ENCODE measurements around the gene DGCR2.
"Not testable (repeated sequence)": the region's sequence is repeated elsewhere in the genome, so short reads cannot be mapped to it uniquely, and the experiment has no call there.

The DGCR2 gene

GRCh38 chr22:19105867-19106802 lies 16.1 kb downstream of the DGCR2 start:
- no peak for DNase-seq

- DNase-seq, result no peak
Measured at GRCh38 chr22:19105456-19105855, 16.8 kb downstream of the DGCR2 start.

GRCh38 chr22:19103880-19104821 lies 18.1 kb downstream of the DGCR2 start:
- DNase-seq, result no peak

GRCh38 chr22:19098157-19098556 lies 24.1 kb downstream of the DGCR2 start:
- DNase-seq, result no peak

GRCh38 chr22:19097518-19097917 lies 24.7 kb downstream of the DGCR2 start:
- no peak for DNase-seq

- DNase-seq, result no peak
Measured at GRCh38 chr22:19096555-19096954, 25.7 kb downstream of the DGCR2 start.

DNA sequence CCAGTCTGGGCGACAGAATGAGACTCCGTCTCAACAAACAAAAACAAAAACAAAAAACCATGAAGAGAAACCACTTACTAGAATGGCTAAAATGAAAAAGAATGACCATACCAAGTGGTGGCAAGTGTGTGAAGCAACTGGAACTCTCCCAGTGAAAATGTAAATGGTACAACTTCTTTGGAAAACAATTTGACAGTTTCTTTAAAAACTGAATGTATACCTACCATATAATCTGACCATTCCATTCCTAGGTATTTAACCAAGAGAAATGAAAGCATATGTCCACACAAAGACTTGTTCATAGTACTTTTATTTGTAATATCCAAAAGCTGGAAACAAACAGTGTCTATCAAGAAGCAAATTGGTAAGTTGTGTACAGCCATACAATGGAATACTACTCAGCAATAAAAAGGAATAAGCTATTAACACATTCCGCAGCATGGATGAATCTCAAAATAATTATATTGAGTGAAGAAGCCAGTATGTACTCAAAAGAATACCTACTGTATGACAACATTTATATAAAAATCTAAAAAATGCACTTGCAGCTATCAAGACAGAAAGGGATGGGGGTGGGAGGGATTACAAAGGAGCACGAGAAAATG lies 27.7 kb downstream of the DGCR2 start:
- DNase-seq, result no peak

GRCh38 chr22:19092725-19093124 lies 29.5 kb downstream of the DGCR2 start:
- no peak for DNase-seq

DNA sequence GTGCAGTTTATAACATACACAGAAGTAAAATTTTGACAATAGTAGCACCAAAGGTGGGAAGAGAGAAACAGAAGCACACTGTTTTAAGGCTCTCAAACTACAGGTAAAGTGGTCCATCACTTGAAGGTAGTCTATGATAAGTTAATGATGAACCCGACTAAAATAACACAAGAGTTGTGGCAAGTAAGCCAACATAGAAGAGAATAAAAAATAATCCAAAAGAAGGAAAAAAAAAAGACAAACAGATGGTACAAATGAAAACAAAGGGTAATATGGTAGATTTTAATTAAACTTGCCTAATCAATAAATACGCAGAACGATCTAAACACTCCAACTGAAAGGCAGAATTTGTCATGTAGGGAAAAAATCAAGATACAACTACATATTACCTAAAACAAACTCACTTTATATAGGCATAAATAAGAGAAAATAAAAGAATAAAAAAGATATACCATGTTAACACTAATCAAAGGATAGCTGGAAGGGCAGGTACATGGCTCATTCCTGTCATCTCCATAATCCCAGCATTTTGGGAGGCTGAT lies 31.6 kb downstream of the DGCR2 start:
- no peak for DNase-seq

DNA sequence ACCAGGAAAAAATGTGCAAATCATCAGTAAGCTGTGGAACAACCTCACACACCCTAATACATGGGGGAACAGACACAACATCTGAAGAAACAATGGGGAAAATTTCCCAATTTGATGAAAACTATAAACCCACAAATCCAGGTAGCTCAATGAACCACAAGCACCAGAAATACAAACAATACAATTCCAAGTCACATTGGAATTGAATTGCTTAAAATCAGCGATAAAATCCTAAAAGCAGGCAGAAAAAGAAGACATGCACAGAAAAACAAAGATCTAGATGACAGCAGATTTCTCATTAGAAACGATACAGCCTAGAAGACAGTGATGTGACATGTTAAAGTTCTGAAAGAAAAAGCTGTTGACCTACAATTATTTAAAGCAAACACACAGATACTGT lies 32.0 kb downstream of the DGCR2 start:
- DNase-seq, result no peak

GRCh38 chr22:19088866-19089595 lies 33.2 kb downstream of the DGCR2 start:
- DNase-seq, result no peak

DNA sequence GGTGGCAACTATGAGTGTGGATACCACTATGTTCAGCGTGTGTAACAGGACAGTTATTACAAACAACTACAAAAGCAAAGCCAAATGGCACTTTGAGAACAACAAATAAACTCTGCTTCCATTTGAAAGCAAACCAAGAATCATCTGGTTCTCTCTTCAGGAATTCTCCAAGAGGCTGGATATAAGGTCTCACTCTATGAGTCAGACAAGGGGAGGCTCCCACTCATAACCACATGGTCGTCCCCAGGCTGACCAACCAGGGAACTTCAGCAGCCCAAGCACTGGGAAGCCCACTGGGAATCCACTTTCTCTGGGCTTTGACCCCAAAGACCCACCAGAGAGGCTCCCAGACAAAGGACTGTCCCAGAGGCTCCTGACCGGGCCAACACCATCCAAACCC lies 35.3 kb downstream of the DGCR2 start:
- no peak for DNase-seq

GRCh38 chr22:19086417-19086816 lies 35.8 kb downstream of the DGCR2 start:
- DNase-seq, result no peak

DNA sequence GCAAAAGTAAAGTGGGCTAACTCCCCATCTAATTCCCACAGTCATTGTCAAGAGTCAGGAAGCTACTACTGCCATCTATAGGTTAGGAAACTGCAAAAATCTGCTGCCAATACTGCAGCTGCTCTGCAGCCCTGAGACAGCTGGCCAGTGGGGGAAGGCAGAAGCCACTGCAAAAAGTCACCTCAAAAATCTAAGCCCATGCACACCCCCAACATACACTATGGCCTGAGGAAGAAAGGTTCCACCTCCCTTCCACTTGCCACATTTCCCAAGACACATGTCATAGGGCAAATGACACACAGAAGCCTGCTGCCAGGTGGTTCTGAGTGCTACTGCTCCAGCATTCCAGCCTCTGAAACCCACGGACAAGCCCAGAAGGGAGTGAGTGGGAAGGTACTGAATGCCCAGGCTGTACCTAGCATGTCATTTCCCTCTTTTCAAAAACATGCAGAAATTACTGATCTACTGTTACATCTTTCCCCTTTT lies 36.9 kb downstream of the DGCR2 start:
- DNase-seq, result no peak

DNA sequence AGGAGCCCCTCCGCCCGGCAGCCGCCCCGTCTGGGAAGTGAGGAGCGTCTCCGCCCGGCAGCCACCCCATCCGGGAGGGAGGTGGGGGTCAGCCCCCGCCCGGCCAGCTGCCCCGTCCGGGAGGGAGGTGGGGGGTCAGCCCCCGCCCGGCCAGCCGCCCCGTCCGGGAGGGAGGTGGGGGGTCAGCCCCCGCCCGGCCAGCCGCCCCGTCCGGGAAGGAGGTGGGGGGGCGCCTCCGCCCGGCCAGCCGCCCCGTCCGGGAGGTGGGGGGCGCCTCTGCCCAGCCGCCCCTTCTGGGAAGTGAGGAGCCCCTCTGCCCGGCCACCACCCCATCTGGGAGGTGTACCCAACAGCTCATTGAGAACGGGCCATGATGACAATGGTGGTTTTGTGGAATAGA lies 37.6 kb downstream of the DGCR2 start:
- not testable (repeated sequence) for DNase-seq

DNA sequence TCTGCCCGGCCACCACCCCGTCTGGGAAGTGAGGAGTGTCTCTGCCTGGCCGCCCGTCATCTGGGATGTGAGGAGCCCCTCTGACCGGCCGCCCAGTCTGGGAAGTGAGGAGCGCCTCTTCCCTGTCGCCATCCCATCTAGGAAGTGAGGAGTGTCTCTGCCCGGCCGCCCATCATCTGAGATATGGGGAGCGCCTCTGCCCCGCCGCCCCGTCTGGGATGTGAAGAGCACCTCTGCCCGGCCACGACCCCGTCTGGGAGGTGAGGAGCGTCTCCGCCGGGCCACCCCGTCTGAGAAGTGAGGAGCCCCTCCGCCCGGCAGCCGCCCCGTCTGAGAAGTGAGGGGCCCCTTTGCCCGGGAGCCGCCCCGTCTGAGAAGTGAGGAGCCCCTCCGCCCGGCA lies 38.1 kb downstream of the DGCR2 start:
- not testable (repeated sequence) for DNase-seq

- no peak for DNase-seq
Measured at GRCh38 chr22:19082793-19083192, 39.4 kb downstream of the DGCR2 start.

GRCh38 chr22:19082101-19082500 lies 40.1 kb downstream of the DGCR2 start:
- DNase-seq, result no peak

DNA sequence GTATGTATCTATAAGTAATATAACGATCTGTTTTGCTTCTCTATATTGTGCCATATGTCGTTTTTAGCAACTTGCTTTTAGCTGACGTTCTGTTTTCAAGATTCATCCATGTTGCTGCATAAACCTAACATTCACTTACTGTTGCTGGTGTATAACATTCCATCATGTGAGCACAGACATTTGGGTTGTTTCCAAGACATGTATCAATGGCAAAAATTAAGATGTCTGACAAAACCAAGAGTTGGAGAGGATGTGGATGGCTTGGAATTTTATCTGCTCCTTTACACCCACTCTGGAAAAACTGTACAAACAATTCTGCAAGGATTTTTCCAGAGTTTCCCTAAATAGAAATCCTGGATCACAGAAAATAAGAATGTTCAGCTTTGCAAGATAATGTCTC lies 40.9 kb downstream of the DGCR2 start:
- DNase-seq, result no peak

DNA sequence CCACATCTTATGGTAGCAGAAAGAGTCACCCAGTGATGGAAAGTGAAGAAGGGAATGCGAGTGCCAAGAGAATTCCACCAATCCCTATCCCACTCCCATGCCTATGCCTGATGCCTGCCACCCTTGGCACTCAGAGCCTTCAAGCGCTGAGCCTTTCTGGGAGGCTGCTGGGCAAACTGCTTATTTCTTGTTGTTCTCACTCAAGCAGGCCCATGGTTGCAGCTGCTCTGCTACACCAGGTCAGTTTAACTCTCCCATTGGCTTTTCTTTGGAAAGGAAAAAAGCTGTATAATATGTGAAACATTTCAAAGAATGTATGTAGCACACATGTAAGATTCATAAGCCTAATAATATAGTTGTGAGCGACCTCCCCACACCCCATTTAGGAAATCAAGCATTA lies 41.4 kb downstream of the DGCR2 start:
- no peak for DNase-seq

GRCh38 chr22:19079691-19080090 lies 42.5 kb downstream of the DGCR2 start:
- no peak for DNase-seq

- no peak for DNase-seq
Measured at GRCh38 chr22:19075404-19075803, 46.8 kb downstream of the DGCR2 start.

Data from SHP77 treated with DMSO at 0.1 percent for 48 hours (cell line).